Endodermal cell (in vitro differentiated cells): ENCODE measurements around the gene DCP1A. TPM values are rescaled to one million over a fixed set of nuclear protein-coding genes. Genes with fewer than 3 reads are reported as not detected.
"Not testable (repeated sequence)": the region's sequence is repeated elsewhere in the genome, so short reads cannot be mapped to it uniquely, and the experiment has no call there.

Experiments
- DNase-seq: peaks from one replicate; pipeline ENCODE4 v3.0.0-alpha.2; 2017
- H3K27ac ChIP-seq: 2 replicates; pipeline ENCODE4 v1.5.1; 2013; ENCODE audit warnings: mild to moderate bottlenecking, low read depth, low read length, moderate library complexity
- H3K27me3 ChIP-seq: 2 replicates; pipeline ENCODE4 v1.6.1; 2013; ENCODE audit warnings: mild to moderate bottlenecking, low read length, moderate library complexity; ENCODE audit not compliant: insufficient read depth, control insufficient read depth, poor library complexity, severe bottlenecking
- H3K36me3 ChIP-seq: 2 replicates; pipeline ENCODE4 v1.7.0; 2013; ENCODE audit warnings: mild to moderate bottlenecking, low read length, moderate library complexity; ENCODE audit not compliant: control insufficient read depth, insufficient read depth
- H3K4me1 ChIP-seq: one replicate; pipeline ENCODE4 v1.7.0; 2013; ENCODE audit warnings: low read length; ENCODE audit not compliant: control insufficient read depth, insufficient read depth
- H3K4me3 ChIP-seq: 2 replicates; pipeline ENCODE4 v1.5.1; 2013; ENCODE audit warnings: mild to moderate bottlenecking, low read length, moderate library complexity
- H3K9ac ChIP-seq: 2 replicates; pipeline ENCODE4 v1.6.1; 2013; ENCODE audit warnings: mild to moderate bottlenecking, low read length, moderate library complexity; ENCODE audit not compliant: poor library complexity, severe bottlenecking; ENCODE audit errors: extremely low read depth
- H3K9me3 ChIP-seq: 2 replicates; pipeline ENCODE4 v1.6.1; 2013; ENCODE audit warnings: mild to moderate bottlenecking, low read length, moderate library complexity; ENCODE audit not compliant: control insufficient read depth
- H3K27ac Mint-ChIP-seq: 2 replicates; pipeline ENCODE4 v1.8.0; 2020; ENCODE audit warnings: mixed read lengths
- H3K27me3 Mint-ChIP-seq: 2 replicates; pipeline ENCODE4 v1.8.0; 2021; ENCODE audit warnings: mild to moderate bottlenecking, mixed read lengths; ENCODE audit not compliant: insufficient read depth
- H3K36me3 Mint-ChIP-seq: 2 replicates; pipeline ENCODE4 v1.8.0; 2020; ENCODE audit warnings: low read depth, mixed read lengths
- H3K4me1 Mint-ChIP-seq: 2 replicates; pipeline ENCODE4 v1.8.0; 2020; ENCODE audit warnings: mixed read lengths
- H3K4me3 Mint-ChIP-seq: 2 replicates; pipeline ENCODE4 v1.8.0; 2020; ENCODE audit warnings: mild to moderate bottlenecking, moderate library complexity, mixed read lengths
- H3K9me3 Mint-ChIP-seq: 2 replicates; pipeline ENCODE4 v1.8.0; 2020; ENCODE audit warnings: mild to moderate bottlenecking, mixed read lengths
- WGBS, 2 experiments: methylation state at CpG; one replicate each; pipeline versions ENCODE4 v1.1.5 to v1.1.7; 2013; ENCODE audit warnings: missing lambda C conversion rate in 2 of 2, mixed read lengths in 1 of 2; ENCODE audit not compliant: insufficient coverage in 1 of 2, insufficient read length in 1 of 2; 5-methylcytosine and 5-hydroxymethylcytosine counted together
- total RNA-seq, 2 donors: library from RNA; stranded (reverse); fragmentation: NEBNext Ultra II Directional in 1 of 2; extraction: Animal tissue kit (Norgen Biotek cat#: 25700) in 1 of 2; gene quantifications; 2 replicates in 1 of 2; 3 replicates in 1 of 2; pipeline ENCODE4 v1.2.1, GENCODE V29; 2021
- TF ChIP-seq, protein P1 (sequence below): fragments of 200-600 bp; sonication (generic); conservative IDR thresholded peaks from 2 replicates; pipeline ENCODE4 v1.5.0; 2021; ENCODE audit warnings: antibody characterized with exemption, mild to moderate bottlenecking

Gene DCP1A
- total RNA-seq, 2 donors from 2014 or later = 26.8 to 36.3 TPM

DNA sequence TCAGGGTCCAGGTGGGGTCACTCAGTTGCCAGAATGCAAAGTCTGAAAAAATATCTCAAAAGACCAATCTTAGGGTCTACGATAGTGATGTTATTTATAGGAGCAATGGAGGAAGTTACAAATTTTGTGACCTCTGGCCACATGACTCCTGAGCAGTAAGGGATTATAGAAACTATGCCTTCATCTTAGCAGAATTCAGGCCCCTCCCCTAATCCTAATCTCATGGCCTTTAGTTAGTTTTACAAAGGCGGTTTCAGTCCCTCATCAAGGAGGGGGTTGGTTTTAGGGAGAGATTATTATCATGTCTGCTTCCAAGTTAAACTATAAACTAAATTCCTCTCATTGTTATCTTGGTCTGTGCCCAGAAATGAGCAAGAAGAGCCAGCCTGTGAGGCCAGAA, 5.9 kb upstream of the DCP1A start:
- Histone ChIP-seq H3K4me3 (no peak overlapping the region), H3K27me3 (no peaks in the 10 kb centered on the region), H3K9ac (no peak overlapping the region), H3K9me3 (no peaks in the 10 kb centered on the region), H3K36me3 (no peaks in the 10 kb centered on the region), H3K4me1 (peaks cover 3% of the 10 kb centered on the region), H3K27ac (no peak overlapping the region)
- 89 to 100% methylated on average over 1 of the region's 2 CpGs for WGBS, 2 experiments
- H3K4me1 Mint-ChIP-seq = peaks cover 9% of the 10 kb centered on the region
- no peak for DNase-seq
- TF ChIP-seq, protein P1, sequence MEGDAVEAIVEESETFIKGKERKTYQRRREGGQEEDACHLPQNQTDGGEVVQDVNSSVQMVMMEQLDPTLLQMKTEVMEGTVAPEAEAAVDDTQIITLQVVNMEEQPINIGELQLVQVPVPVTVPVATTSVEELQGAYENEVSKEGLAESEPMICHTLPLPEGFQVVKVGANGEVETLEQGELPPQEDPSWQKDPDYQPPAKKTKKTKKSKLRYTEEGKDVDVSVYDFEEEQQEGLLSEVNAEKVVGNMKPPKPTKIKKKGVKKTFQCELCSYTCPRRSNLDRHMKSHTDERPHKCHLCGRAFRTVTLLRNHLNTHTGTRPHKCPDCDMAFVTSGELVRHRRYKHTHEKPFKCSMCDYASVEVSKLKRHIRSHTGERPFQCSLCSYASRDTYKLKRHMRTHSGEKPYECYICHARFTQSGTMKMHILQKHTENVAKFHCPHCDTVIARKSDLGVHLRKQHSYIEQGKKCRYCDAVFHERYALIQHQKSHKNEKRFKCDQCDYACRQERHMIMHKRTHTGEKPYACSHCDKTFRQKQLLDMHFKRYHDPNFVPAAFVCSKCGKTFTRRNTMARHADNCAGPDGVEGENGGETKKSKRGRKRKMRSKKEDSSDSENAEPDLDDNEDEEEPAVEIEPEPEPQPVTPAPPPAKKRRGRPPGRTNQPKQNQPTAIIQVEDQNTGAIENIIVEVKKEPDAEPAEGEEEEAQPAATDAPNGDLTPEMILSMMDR = no peak
- no peaks in the 10 kb centered on the region for H3K36me3 Mint-ChIP-seq
- H3K9me3 Mint-ChIP-seq = peaks cover 5% of the 10 kb centered on the region
- no peak overlapping the region for H3K4me3 Mint-ChIP-seq
- no peak overlapping the region for H3K27ac Mint-ChIP-seq
- H3K27me3 Mint-ChIP-seq = no peaks in the 10 kb centered on the region

DNA sequence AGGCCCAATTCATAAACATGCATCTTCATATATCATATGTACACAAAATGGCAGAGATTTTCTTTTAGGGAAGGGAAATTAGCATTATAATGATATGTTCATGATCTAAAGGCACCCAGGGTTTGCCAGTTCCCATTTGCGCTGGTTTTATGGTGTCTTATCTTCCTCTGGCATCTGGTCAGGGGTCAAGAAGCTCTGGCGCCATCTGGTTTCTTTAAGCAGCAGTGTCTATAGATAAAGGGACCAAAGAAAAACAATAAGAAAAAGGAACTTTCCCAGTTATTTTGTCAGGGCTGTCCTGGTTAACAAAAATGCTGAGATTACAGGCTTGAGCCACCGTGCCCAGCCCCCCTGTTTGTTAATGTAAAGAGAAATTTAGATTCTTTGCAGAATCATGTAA, 3.3 kb upstream of the DCP1A start:
- peaks cover 5% of the 10 kb centered on the region for H3K9me3 Mint-ChIP-seq

DNA sequence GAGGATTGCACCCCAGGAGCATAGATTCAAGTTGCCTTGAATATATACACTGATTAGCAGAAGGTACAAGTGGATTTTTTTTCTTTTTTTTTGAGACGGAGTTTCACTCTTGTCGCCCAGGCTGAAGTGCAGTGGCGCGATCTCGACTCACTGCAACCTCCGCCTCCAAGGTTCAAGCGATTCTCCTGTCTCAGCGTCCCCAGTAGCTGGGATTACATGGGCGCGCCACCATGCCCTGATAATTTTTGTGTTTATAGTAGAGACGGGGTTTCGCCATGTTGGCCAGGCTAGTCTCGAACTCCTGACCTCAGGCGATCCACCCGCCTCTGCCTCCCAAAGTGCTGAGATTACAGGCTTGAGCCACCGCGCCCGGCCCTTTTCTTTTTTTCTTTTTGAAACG, 775 bp upstream of the DCP1A start:
- peaks cover 13% of the 10 kb centered on the region for H3K36me3 Mint-ChIP-seq
- H3K9me3 ChIP-seq, H3K27me3 Mint-ChIP-seq, H3K27me3 ChIP-seq, H3K4me1 ChIP-seq, H3K9me3 Mint-ChIP-seq: not testable (repeated sequence)
- peak overlapping the region; percentile 99 for H3K4me3 Mint-ChIP-seq
- peak; percentile 42 for DNase-seq
- peak overlapping the region; percentile 99 for H3K27ac Mint-ChIP-seq
- 91 to 93% methylated on average over 19 of the region's 19 CpGs for WGBS, 2 experiments
- Histone ChIP-seq H3K9ac (peak overlapping the region; percentile 96), H3K4me3 (peak overlapping the region; percentile 91), H3K36me3 (peaks cover 17% of the 10 kb centered on the region), H3K27ac (peak overlapping the region; percentile 93)
- peaks cover 21% of the 10 kb centered on the region for H3K4me1 Mint-ChIP-seq

More for the DNA sequence above, 3.3 kb upstream of the DCP1A start:
- H3K4me3 Mint-ChIP-seq = no peak overlapping the region
- no peaks in the 10 kb centered on the region for H3K9me3 ChIP-seq
- no peaks in the 10 kb centered on the region for H3K36me3 ChIP-seq
- 25 to 34% methylated on average over 2 to 3 of the region's 3 CpGs for WGBS, 2 experiments
- peak overlapping the region; percentile 25 for H3K27ac ChIP-seq
- H3K27me3 Mint-ChIP-seq = no peaks in the 10 kb centered on the region
- H3K27ac Mint-ChIP-seq = no peak overlapping the region
- H3K4me3 ChIP-seq = no peak overlapping the region
- DNase-seq = peak; percentile 58
- H3K36me3 Mint-ChIP-seq = no peaks in the 10 kb centered on the region
- peaks cover 20% of the 10 kb centered on the region for H3K4me1 Mint-ChIP-seq
- TF ChIP-seq, protein P1 = peak; percentile 64
- peaks cover 3% of the 10 kb centered on the region for H3K4me1 ChIP-seq
- no peaks in the 10 kb centered on the region for H3K27me3 ChIP-seq
- H3K9ac ChIP-seq = no peak overlapping the region

DNA sequence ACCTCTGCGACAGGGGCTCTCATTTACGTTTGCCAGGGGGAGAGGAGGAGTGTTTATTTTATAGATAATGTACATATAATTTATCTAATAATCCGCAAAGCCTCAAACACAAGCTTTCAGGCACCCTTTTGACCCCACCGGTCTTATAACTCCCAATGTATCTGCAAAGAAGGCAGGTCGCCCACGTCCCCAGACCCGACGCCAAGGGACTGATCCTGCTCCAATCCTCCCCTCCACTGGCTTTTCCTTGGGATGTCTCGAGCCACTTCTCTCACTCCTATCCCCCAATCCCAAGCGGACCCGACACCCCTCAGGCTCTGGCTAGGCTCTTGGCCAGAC, 452 bp downstream of the DCP1A start:
- WGBS, 2 experiments = 0% methylated on average over 5 to 9 of the region's 11 CpGs
- no peaks in the 10 kb centered on the region for H3K27me3 Mint-ChIP-seq

More for the DNA sequence above, 452 bp downstream of the DCP1A start:
- H3K36me3 ChIP-seq = peaks cover 29% of the 10 kb centered on the region
- peaks cover 5% of the 10 kb centered on the region for H3K4me1 ChIP-seq
- TF ChIP-seq, protein P1 = no peak
- H3K27ac ChIP-seq = peak overlapping the region; percentile 89
- peaks cover 23% of the 10 kb centered on the region for H3K36me3 Mint-ChIP-seq
- H3K4me1 Mint-ChIP-seq = peaks cover 21% of the 10 kb centered on the region
- H3K9ac ChIP-seq = peak overlapping the region; percentile 96
- peak overlapping the region; percentile 91 for H3K4me3 ChIP-seq
- H3K27ac Mint-ChIP-seq = peak overlapping the region; percentile 99
- DNase-seq = no peak
- peak overlapping the region; percentile 99 for H3K4me3 Mint-ChIP-seq
- H3K9me3 ChIP-seq = no peaks in the 10 kb centered on the region
- no peaks in the 10 kb centered on the region for H3K27me3 ChIP-seq
- H3K9me3 Mint-ChIP-seq = no peaks in the 10 kb centered on the region
